Sigmoid colon (tissue), 4 donors: ENCODE data around the gene ING4.

Source experiments
- CTCF ChIP-seq, 4 experiments: fragments of 450-650 bp in 3 of 4; fragments of 200-600 bp in 1 of 4; IDR thresholded peaks; one replicate each; pipeline ENCODE4 v1.5.1; 2016 to 2019; ENCODE audit warnings: antibody characterized with exemption in 4 of 4, mild to moderate bottlenecking in 3 of 4, moderate library complexity in 2 of 4
- EP300 ChIP-seq, 4 donors: sonication (generic); formaldehyde crosslinking; IDR thresholded peaks; one replicate each; pipeline ENCODE4 v1.6.1; 2017; ENCODE audit warnings: antibody characterized with exemption in 4 of 4
- POLR2A ChIP-seq, 2 donors: fragments of 450-650 bp; IDR thresholded peaks; one replicate each; pipeline ENCODE4 v1.6.1; 2016; ENCODE audit warnings: antibody characterized with exemption in 2 of 2, mild to moderate bottlenecking in 2 of 2, moderate library complexity in 2 of 2
- POLR2AphosphoS5 ChIP-seq, 4 donors: sonication (generic); formaldehyde crosslinking; IDR thresholded peaks; one replicate each; pipeline ENCODE4 v1.6.1; 2017; ENCODE audit warnings: antibody characterized with exemption in 4 of 4

DNA sequence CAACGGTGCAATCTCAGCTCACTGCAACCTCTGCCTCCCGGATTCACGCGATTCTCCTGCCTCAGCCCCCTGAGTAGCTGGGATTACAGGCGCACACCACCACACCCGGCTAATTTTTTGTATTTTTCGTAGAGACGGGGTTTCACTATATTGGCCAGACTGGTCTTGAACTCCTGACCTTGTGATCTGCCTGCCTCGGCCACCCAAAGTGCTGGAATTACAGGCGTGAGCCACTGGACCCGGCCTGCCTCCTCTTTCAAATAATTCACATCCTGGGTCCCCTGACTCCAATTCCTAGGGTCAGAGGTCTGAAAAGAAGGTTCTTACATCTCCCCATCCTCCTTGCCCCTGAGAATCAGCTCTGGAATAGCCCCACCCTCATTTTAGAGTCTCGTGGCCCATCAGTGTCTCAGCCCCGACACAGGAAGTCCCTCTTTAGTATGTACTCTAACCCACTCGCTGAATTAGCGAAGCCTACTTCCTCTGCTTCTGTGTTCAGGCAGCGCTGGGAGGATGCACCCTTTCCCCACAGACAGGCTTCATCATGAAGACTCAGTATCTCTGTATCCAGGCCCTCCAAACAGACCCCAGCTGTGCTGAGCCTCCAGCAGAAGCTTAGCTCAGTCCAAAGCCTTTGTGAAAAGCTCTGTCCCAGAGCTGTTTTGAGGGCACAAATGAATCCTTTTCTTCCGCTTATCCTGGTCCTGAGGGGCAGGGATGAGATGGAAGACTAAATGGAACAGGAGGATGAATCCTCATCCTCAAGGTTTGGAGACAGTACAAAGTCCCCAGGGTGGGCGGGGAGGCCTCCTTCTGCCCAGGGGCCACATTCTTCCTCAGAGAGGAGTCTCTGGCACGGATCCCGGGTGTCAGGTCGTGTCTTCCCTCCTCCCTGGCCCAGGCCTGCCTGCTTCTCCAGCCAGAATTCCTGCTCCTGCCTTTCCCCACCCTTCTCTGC is 30.6 kb downstream of the ING4 start:
- TF ChIP-seq CTCF (IDR thresholded peaks at IDR 0.05) (no peak), POLR2A (IDR thresholded peaks at IDR 0.05) (no peak), EP300 (IDR thresholded peaks at IDR 0.05) (no peak), POLR2AphosphoS5 (IDR thresholded peaks at IDR 0.05) (peak in 1 of 4 donors; percentile 24)
